Erythroblast (primary cell): ENCODE data around the gene GAS5.

Source experiments
- GATA1 ChIP-seq: IDR thresholded peaks from 2 replicates; pipeline ENCODE4 v1.6.1; 2011; ENCODE audit warnings: low read depth, mild to moderate bottlenecking, control low read depth, low read length, moderate library complexity
- POLR2A ChIP-seq: IDR thresholded peaks from 2 replicates; pipeline ENCODE4 v1.6.1; 2011; ENCODE audit warnings: mild to moderate bottlenecking, low read length

- no peak for TF ChIP-seq POLR2A
- no peak for TF ChIP-seq GATA1
Measured at GRCh38 chr1:173917149-173917548, 49.4 kb upstream of the GAS5 start, which contains the start of gene SERPINC1.
